ENCODE results near the gene PPP1R36. TPM values are rescaled to one million over a fixed set of nuclear protein-coding genes. Genes with fewer than 3 reads are reported as not detected.

PPP1R36 gene
- total RNA-seq, 4 donors from 2014 or later: 2.3 to 5.7 (median 3.9) TPM

- TF ChIP-seq CTCF (IDR thresholded peaks at IDR 0.05; ENCODE audit: low read depth): no peak
Measured at GRCh38 chr14:64637735-64638473, 88.1 kb downstream of the PPP1R36 start.

GRCh38 chr14:64638625-64639024 lies 88.9 kb downstream of the PPP1R36 start:
- no peak for TF ChIP-seq CTCF (IDR thresholded peaks at IDR 0.05; ENCODE audit: low read depth)

Small RNAs within 50 kb of the gene (small RNA-seq; reads per million reads assigned to genes)
- not detected for gene AL049869.4

Other genes with a start within 250 kb of the PPP1R36 start
- 100 to 1,000 TPM in 2 of 4 donors, 10 to 100 TPM in 2; 80.6 to 142 (median 99.5) TPM for gene MTHFD1, start 161.6 kb upstream of the PPP1R36 start, total RNA-seq
- gene AKAP5, start 84.5 kb upstream of the PPP1R36 start, total RNA-seq: 1 to 10 TPM in 1 of 4 donors, under 1 TPM in 3; 0.33 to 1.4 (median 0.50) TPM
- 10 to 100 TPM; 11.2 to 13.3 (median 11.9) TPM for gene ZBTB25, start 46.1 kb upstream of the PPP1R36 start, total RNA-seq
- 10 to 100 TPM; 46.3 to 64.8 (median 62.4) TPM for gene ZBTB1, start 45.2 kb upstream of the PPP1R36 start, total RNA-seq
- gene HSPA2, start 9.2 kb upstream of the PPP1R36 start, total RNA-seq: 1 to 10 TPM; 6.2 to 8.8 (median 6.9) TPM
- 10 to 100 TPM; 12.4 to 66.9 (median 19.8) TPM for gene PLEKHG3, start 154.5 kb downstream of the PPP1R36 start, total RNA-seq

All from subcutaneous adipose tissue (tissue), 4 donors.